DMS53 (cell line): Measurements from ENCODE around the gene WWC1.

Experiments
- DNase-seq: peaks from one replicate; lab custom pipeline; 2025; lab: John Stamatoyannopoulos, UW

The WWC1 gene

GRCh38 chr5:168291342-168291963, at the start of gene WWC1:
TSS of gene WWC1 (plus strand) at chr5:168291645. CDS start at chr5:168292153, 508 bp downstream.
- DNase-seq = peak; percentile 98

- no peak for DNase-seq
Measured at GRCh38 chr5:168244838-168245559, 46.4 kb upstream of the WWC1 start.

GRCh38 chr5:168249923-168250322, 41.5 kb upstream of the WWC1 start:
- DNase-seq = no peak

- DNase-seq = no peak
Measured at GRCh38 chr5:168251259-168251658, 40.2 kb upstream of the WWC1 start.

- DNase-seq = no peak
Measured at GRCh38 chr5:168254013-168254693, 37.3 kb upstream of the WWC1 start.

GRCh38 chr5:168260353-168261226, 30.9 kb upstream of the WWC1 start:
- no peak for DNase-seq

GRCh38 chr5:168261227-168261571, 30.2 kb upstream of the WWC1 start:
- DNase-seq = no peak

GRCh38 chr5:168262042-168262743, 29.3 kb upstream of the WWC1 start:
- no peak for DNase-seq

- peak; percentile 94 for DNase-seq
Measured at GRCh38 chr5:168263121-168263520, 28.3 kb upstream of the WWC1 start.

- no peak for DNase-seq
Measured at GRCh38 chr5:168266016-168266415, 25.4 kb upstream of the WWC1 start.

GRCh38 chr5:168268949-168269936, 22.2 kb upstream of the WWC1 start:
- peak; percentile 97 for DNase-seq

GRCh38 chr5:168269937-168270330, 21.5 kb upstream of the WWC1 start:
- DNase-seq = peak; percentile 70

- DNase-seq = no peak
Measured at GRCh38 chr5:168270476-168270875, 21.0 kb upstream of the WWC1 start.

GRCh38 chr5:168273056-168273980, 18.1 kb upstream of the WWC1 start:
- peak; percentile 39 for DNase-seq

GRCh38 chr5:168274406-168274805, 17.0 kb upstream of the WWC1 start:
- no peak for DNase-seq

GRCh38 chr5:168275940-168276339, 15.5 kb upstream of the WWC1 start:
- no peak for DNase-seq

GRCh38 chr5:168282120-168282519, 9.3 kb upstream of the WWC1 start:
- DNase-seq = no peak

- DNase-seq = no peak
Measured at GRCh38 chr5:168284809-168285208, 6.6 kb upstream of the WWC1 start.

- DNase-seq = no peak
Measured at GRCh38 chr5:168285696-168286095, 5.7 kb upstream of the WWC1 start.
